A673 (cell line): ENCODE measurements around the gene LEFTY1. TPM values are rescaled to one million over a fixed set of nuclear protein-coding genes. Genes with fewer than 3 reads are reported as not detected.

Experiments
- BruUV-seq: library from RNA; stranded (reverse); fragments of 400-500 nt; replicated peaks from 2 replicates; lab custom pipeline; 2021; lab: Mats Ljungman, UMichigan
- CTCF ChIA-PET: fragments of 300-600 bp; sonication (Branson Sonifier 250); formaldehyde crosslinking; loops from one replicate; lab custom pipeline; 2022; ENCODE audit warnings: antibody characterized with exemption; lab: Charles Lee
- POLR2A ChIA-PET: fragments of 300-600 bp; sonication (Branson Sonifier 250); formaldehyde crosslinking; loops from one replicate; lab custom pipeline; 2022; ENCODE audit warnings: antibody characterized with exemption; ENCODE audit not compliant: low non-redundant PET; lab: Charles Lee
- DNase-seq: peaks from one replicate; pipeline ENCODE4 v3.0.0-alpha.2; 2015; ENCODE audit warnings: low spot score
- H3K27ac ChIP-seq: fragments of 200-600 bp; sonication (generic); 2 replicates; pipeline ENCODE4 v1.5.1; 2016; ENCODE audit warnings: mixed run types, low read depth, mild to moderate bottlenecking, mixed read lengths, antibody characterized with exemption, low read length; ENCODE audit not compliant: poor library complexity, severe bottlenecking
- H3K27me3 ChIP-seq: fragments of 200-600 bp; sonication (generic); replicated peaks from 2 replicates; pipeline ENCODE4 v1.6.1; 2017; ENCODE audit warnings: mixed run types, low read depth, mild to moderate bottlenecking, mixed read lengths, antibody characterized with exemption, low read length; ENCODE audit not compliant: insufficient read depth, poor library complexity
- H3K36me3 ChIP-seq: fragments of 200-600 bp; sonication (generic); 2 replicates; pipeline ENCODE4 v1.6.1; 2016; ENCODE audit warnings: mixed run types, mild to moderate bottlenecking, mixed read lengths, antibody characterized with exemption, low read length; ENCODE audit not compliant: insufficient read depth, poor library complexity, severe bottlenecking
- H3K4me1 ChIP-seq: fragments of 200-600 bp; sonication (generic); 2 replicates; pipeline ENCODE4 v1.6.1; 2017; ENCODE audit warnings: mixed run types, mild to moderate bottlenecking, mixed read lengths, antibody characterized with exemption, low read length; ENCODE audit not compliant: insufficient read depth, poor library complexity, severe bottlenecking
- H3K4me3 ChIP-seq: fragments of 200-600 bp; sonication (generic); 2 replicates; pipeline ENCODE4 v1.5.1; 2016; ENCODE audit warnings: low read depth, mixed run types, mild to moderate bottlenecking, mixed read lengths, low read length; ENCODE audit not compliant: poor library complexity, severe bottlenecking
- H3K9me3 ChIP-seq: fragments of 200-600 bp; sonication (generic); 2 replicates; pipeline ENCODE4 v1.6.1; 2016; ENCODE audit warnings: mixed run types, low read depth, mild to moderate bottlenecking, mixed read lengths, antibody characterized with exemption, low read length; ENCODE audit not compliant: poor library complexity, severe bottlenecking
- EZH2 ChIP-seq: fragments of 200-600 bp; sonication (generic); IDR thresholded peaks from 2 replicates; pipeline ENCODE4 v1.6.1; 2017; ENCODE audit warnings: borderline replicate concordance, low read depth, mild to moderate bottlenecking, mixed read lengths, antibody characterized with exemption, low read length; ENCODE audit not compliant: poor library complexity, severe bottlenecking
- intact Hi-C: fragments of 100-400 bp; cut with micrococcal nuclease; formaldehyde crosslinking; loops from one replicate; pipeline ENCODE4 v1.10.0; 2022; ENCODE audit not compliant: unreplicated experiment
- total RNA-seq: library from RNA; stranded (reverse); gene quantifications from 2 replicates; pipeline ENCODE4 v1.2.3, GENCODE V29; 2021
- TF ChIP-seq, protein P1 (sequence below): fragments of 300-800, 200-600 bp; sonication (generic); conservative IDR thresholded peaks from 2 replicates; pipeline ENCODE4 v1.5.1; 2017; ENCODE audit warnings: low read depth, mild to moderate bottlenecking, antibody characterized with exemption, low read length, moderate library complexity, mixed read lengths

LEFTY1 gene
- total RNA-seq, 1 experiment from 2014 or later: not detected

DNA sequence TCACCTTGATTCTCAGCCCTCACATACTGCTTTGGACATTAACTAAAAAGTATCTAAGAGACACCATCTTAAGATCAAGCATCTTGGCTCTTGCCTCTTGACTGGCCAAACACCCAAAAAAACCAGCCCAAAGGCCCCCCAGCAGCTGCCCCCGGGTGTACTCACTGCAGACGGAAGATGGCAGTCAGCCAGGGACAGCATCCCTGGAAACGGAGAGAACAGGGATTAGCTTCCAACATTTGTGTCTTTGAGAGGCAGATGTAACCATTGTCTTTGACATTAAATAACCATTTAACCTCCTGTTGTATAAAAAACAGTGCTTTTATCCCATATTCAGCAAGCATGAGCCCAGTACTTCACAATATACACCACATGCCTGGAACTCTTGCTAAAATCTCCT is 18.0 kb downstream of the LEFTY1 start:
- no TSS peak for BruUV-seq
- TF ChIP-seq EZH2: no peak
- TF ChIP-seq, protein P1, sequence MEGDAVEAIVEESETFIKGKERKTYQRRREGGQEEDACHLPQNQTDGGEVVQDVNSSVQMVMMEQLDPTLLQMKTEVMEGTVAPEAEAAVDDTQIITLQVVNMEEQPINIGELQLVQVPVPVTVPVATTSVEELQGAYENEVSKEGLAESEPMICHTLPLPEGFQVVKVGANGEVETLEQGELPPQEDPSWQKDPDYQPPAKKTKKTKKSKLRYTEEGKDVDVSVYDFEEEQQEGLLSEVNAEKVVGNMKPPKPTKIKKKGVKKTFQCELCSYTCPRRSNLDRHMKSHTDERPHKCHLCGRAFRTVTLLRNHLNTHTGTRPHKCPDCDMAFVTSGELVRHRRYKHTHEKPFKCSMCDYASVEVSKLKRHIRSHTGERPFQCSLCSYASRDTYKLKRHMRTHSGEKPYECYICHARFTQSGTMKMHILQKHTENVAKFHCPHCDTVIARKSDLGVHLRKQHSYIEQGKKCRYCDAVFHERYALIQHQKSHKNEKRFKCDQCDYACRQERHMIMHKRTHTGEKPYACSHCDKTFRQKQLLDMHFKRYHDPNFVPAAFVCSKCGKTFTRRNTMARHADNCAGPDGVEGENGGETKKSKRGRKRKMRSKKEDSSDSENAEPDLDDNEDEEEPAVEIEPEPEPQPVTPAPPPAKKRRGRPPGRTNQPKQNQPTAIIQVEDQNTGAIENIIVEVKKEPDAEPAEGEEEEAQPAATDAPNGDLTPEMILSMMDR: no peak
- intact Hi-C loops: no loop called here
- ChIA-PET CTCF (no interaction called here), POLR2A (no interaction called here)
- no peak for DNase-seq
- peaks cover 6% of the 10 kb centered on the region for H3K4me1 ChIP-seq
- peaks cover 4% of the 10 kb centered on the region for H3K36me3 ChIP-seq
- H3K27me3 ChIP-seq: no peaks in the 10 kb centered on the region
- H3K9me3 ChIP-seq: no peaks in the 10 kb centered on the region
- H3K27ac ChIP-seq: no peak overlapping the region
- H3K4me3 ChIP-seq: no peak overlapping the region

DNA sequence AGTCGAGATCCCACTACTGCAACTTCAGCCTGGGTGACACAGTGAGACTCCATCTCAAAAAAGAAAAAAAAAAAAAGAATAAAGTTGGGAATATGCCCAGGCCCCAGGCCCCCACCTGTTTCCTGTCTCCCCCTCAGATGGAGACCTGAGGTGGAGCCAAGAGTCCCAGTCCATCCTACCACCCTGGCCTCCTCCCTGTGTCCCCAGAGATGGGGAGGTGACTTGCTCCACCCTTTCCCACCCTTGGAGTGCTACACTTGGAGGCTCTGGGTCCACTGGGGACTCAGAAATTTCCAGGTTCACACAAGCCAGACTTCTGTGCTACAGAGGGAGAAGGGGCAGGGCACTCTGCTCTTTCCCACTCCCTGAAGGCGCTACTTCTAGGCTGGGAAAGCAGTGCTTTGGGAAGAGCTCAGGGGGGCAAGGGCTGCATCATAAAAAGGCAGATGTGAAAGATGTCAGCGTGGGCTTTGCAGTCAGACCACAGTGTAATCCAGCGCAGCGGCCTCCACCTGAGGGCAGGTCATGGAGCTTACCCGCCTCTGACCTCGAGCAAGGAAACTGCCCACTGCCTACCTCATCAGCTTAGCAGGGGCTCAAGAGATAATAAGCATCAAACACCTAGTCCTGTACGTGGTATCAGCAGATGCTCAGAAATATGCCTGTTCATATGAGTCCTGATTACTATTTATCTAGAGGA is 20.2 kb downstream of the LEFTY1 start:
- intact Hi-C loops: no loop called here
- TF ChIP-seq, protein P1: no peak
- TF ChIP-seq EZH2: no peak
- BruUV-seq: no TSS peak
- ChIA-PET POLR2A (no interaction called here), CTCF (no interaction called here)
- H3K4me1 ChIP-seq: peaks cover 7% of the 10 kb centered on the region
- peaks cover 3% of the 10 kb centered on the region for H3K36me3 ChIP-seq
- no peak overlapping the region for H3K27ac ChIP-seq
- H3K27me3 ChIP-seq: no peaks in the 10 kb centered on the region
- no peaks in the 10 kb centered on the region for H3K9me3 ChIP-seq
- H3K4me3 ChIP-seq: no peak overlapping the region
- DNase-seq: no peak

DNA sequence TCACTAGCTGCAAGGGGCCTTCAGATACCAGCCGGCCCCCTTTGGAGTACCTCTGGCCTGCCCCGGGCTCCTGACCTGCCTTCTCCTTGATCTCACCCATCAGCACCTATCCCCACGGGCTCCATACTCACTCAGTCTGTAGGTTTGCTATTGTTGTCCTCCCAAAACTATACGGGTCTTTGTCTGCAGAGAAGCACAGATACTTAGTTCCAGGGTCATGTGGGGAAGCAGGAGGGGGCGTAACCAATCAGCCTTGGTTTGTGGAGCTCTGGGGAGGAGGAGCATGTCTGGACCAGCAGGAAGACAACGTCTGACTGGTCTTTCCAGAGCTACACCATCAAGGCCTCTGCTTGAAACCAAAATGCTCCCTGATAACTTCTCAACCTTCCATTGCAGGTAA is 22.0 kb downstream of the LEFTY1 start:
- CTCF ChIA-PET: no interaction called here
- TF ChIP-seq, protein P1: no peak
- no peak for TF ChIP-seq EZH2
- BruUV-seq: no TSS peak
- Histone ChIP-seq H3K27me3 (no peaks in the 10 kb centered on the region), H3K27ac (peak overlapping the region; percentile 60), H3K4me3 (no peak overlapping the region), H3K9me3 (no peaks in the 10 kb centered on the region), H3K36me3 (peaks cover 3% of the 10 kb centered on the region), H3K4me1 (peaks cover 7% of the 10 kb centered on the region)
- intact Hi-C loops: no loop called here
- DNase-seq: no peak
- POLR2A ChIA-PET: no interaction called here
